Measurements from ENCODE around the gene SIPA1L3.

Gene SIPA1L3

GRCh38 chr19:37980419-37981170, 73.6 kb downstream of the SIPA1L3 start:
- no peak for DNase-seq

- DNase-seq = no peak
These were observed 74.9 kb downstream of the SIPA1L3 start for GRCh38 chr19:37981785-37982475.

- DNase-seq = no peak
These were observed 75.6 kb downstream of the SIPA1L3 start for GRCh38 chr19:37982655-37983054.

- DNase-seq = no peak
These were observed 76.1 kb downstream of the SIPA1L3 start for GRCh38 chr19:37983153-37983552.

GRCh38 chr19:37983916-37984315, 76.9 kb downstream of the SIPA1L3 start:
- no peak for DNase-seq

DNA sequence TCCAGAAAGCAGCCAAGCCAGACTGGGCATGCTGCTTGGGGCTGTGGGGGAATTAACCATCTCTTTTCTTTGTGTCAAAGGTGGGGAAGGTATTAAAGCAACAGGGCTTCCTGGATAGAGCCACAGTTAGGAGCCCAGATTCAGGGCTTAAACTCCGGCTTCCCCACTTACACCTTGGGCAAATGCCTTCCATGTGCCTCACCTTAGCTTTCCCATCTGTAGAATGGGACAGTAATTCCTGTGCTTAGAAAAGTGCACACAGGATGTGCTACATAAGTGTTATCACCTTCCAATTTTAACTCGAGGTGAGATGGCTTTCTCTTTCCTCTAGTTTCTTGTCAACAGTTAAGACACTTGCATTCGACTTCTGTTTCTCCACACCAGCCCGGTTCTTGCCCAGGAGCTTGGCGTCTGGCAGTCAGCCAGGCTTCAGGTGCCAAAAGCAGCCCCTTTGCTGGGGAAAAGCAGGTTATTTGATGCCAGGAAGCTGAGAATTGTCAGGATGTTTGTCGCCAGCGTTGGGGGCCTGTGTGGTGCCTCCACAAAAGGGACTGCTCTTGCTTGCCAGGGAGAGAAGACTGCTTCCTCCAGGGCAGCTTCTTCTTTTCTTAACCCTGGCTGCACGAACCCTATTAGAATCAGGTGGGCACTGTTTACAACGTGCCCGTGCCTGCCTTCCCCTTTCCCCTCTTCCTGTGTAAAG, 79.2 kb downstream of the SIPA1L3 start:
- DNase-seq = no peak

- peak; percentile 18 for DNase-seq
These were observed 80.6 kb downstream of the SIPA1L3 start for GRCh38 chr19:37987356-37988332.

- DNase-seq = no peak
These were observed 82.0 kb downstream of the SIPA1L3 start for GRCh38 chr19:37988758-37989635.

- DNase-seq = no peak
These were observed 82.8 kb downstream of the SIPA1L3 start for GRCh38 chr19:37989855-37990254.

DNA sequence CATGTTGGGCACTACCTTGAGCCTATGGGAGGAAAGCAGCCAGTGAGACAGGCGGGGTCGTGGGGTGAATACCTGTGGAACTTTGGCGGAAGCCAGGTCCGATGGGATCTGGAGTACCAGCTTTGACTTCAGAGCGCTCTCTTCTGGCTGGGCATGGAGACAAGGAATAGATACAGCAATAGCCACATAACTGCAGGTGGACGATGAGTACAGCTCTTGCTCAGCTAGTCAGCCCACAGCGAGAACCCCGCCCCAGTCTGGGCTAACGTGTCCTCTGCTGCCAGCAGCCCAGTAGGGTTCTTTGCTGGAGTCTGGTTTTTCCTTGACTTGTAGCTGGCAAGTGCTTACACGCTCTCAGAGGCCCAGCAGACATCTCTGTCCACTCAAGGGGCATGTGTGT, 83.4 kb downstream of the SIPA1L3 start:
- DNase-seq = no peak

DNA sequence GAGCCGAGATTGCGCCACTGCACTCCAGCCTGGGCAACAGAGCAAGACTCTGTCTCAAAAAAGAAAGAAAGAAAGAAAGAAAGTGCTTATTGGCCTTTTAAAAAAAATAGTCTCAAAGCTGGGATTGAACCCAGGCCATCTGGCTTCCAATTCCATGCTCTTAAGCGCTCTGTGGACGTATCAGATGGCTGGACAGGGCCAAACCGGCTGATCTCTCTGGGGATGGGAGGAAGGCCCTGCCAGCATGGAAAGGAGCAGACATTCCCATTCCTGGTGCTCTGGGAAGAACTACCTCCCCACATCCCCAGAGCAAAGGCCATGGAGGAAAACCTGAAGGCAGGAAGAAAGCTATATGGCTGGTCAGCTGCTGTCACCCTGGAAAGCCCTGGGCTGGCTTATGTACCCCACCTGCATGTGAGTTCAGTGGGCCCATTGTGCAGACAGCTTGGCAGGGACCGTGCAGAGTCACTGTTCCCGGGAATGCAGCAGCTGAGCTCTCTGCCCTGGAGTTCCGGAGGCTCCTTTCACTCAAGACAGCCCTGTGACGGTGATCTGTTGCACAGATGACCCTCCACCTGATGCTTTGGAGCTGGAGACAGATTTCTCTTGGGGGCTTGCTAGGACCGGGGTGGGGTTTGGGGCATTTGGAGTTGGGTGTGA, 84.3 kb downstream of the SIPA1L3 start:
- peak; percentile 45 for DNase-seq

DNA sequence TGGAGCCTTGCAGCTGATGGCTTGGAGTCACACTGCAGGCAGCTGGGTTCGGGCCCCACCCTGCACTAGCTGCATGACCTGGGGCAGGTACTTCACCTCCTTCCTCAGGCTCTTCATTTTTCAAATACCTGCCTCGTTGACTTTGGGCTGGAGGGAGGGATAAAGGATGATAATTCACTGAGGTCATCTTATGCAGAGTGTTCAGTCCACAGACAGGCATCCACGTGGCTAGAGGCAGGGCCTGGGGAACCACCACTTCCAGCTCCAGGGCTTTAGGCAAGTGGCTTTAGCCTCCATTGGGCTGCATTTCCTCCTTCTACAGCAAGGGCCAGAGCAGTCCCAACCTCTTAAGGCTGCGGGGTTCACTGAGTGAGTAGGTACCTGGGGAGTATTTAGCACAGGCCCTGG, 84.8 kb downstream of the SIPA1L3 start:
- DNase-seq = no peak

DNA sequence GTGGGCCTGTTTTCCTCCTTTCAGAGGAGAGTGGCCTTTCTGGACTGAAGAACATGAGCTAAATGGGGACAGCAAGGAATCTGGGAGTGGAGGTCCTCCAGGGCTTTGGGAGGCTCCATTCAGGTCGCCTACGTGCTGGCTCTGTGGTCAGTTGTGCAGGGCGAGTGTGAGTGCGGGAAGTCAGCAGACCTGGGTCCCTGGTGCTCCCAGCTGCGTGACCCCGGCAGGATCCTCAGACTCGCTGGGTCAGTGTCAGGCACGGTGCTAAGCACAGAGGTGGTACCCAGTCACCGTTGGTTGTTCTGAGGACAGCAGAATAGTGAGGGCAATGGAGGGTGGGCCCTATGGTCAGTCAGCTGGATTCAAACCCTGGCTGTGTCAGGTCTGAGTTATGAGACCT, 85.8 kb downstream of the SIPA1L3 start:
- no peak for DNase-seq

GRCh38 chr19:37994823-37995130, 87.8 kb downstream of the SIPA1L3 start:
- no peak for DNase-seq

DNA sequence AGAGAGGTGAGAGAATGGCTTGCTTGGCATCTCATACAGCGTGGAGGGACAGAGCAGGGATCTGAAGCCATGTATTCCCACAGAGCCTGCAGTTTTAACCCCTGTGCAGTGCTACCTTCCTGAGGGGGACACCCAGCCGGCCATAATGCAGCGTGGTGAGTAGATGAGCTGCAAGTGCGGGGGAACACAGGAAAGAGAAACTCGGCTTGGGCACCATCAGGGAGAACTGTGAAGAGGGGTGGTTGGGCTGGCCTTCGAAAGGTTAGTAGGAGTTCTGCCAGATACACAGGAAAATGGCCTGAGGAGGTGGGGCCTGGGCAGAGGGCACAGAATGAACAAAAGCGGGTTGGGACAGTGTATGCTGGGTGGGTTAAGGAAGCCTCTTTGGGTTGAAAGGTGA, 88.3 kb downstream of the SIPA1L3 start:
- no peak for DNase-seq

DNA sequence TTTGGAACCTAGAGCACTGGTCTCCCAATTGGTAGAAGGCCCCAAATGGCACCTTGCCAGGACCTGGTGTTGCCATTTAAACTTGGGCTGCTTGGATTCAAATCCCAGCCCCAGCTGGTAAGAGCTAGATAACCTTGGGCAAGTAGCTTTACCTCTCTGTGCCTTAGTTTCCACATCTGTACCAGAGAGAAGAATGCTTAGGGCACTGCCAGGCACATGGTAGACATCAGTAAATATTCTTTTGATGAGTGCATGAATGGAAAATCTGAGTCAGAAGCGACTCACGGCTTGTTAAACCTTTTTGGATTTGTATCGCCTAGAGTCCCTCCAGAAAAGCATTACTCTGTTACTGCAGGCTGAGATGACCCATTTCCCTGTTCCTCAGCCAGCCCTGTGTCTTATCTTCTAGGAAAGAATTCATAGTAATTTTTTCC, 90.9 kb downstream of the SIPA1L3 start:
- no peak for DNase-seq

DNA sequence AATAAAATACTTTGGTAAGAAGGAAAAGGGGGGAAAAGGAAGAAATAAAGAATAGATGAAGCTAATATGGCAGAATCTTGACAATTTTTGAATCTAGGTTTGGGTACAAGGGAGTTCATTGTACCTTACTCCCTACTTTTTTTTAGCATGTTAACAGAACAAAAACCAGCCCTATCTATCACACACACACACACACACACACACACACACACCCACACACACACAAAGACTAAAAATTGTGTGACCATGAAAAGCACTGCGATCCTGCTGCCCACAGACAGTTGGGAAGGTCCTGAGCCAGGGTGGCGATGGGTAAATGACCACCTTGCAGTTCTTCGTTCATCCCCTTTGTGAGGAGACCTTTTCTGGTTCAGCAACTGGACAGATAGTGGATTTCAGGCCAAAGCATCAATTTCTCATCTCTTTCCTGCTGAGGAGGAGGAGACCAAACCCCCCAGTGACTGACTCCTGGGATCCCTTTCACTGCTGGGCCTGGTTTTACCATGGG, 91.8 kb downstream of the SIPA1L3 start:
- DNase-seq = no peak

- no peak for DNase-seq
These were observed 92.6 kb downstream of the SIPA1L3 start for GRCh38 chr19:37999309-38000213.

- no peak for DNase-seq
These were observed 94.3 kb downstream of the SIPA1L3 start for GRCh38 chr19:38001158-38001781.
